OCI-LY7 (cell line): ENCODE data around the gene TELO2.

Experiments used
- EZH2phosphoT487 ChIP-seq: fragments of 200-600 bp; sonication (generic); IDR thresholded peaks from 2 replicates; pipeline ENCODE4 v1.6.1; 2018; ENCODE audit warnings: low read depth, borderline replicate concordance, mild to moderate bottlenecking, mixed run types, antibody characterized with exemption, low read length, moderate library complexity, mixed read lengths
- TF ChIP-seq, protein P1 (sequence below): fragments of 200-600 bp; sonication (generic); conservative IDR thresholded peaks from 2 replicates; pipeline ENCODE4 v1.5.1; 2014; ENCODE audit warnings: mild to moderate bottlenecking, antibody characterized with exemption, low read length, moderate library complexity, mixed read lengths

DNA sequence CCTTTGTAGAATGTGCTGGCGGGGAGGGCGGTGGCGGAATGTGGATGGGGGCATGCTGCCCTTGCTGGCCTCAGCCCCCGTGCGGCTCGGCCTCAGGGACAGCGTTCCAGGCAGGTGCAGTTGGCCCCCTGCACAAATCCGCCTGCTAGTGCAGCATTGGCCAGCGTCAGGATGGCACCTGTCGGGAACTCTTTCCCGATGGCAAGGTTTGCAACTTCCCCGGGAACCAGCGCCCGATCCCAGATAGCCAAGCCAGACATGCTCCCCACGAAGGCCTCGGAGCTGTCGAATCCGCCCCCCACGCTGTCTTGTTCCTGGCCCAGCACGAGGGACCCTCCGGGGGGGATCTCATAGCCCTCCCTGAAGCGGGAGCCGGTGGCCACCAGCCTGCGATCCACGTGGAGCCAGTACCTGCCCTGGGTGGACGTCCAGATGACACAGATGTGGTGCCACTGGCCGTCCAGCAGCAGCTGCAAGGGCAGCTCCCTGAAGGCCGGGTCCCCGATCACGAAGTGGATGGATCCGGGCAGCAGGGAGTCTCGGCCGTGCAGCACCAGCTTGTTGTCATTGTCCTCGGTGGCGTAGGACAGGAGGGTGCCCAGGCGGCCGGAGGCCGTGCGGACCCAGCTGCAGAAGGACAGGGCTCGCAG, 7.2 kb upstream of the TELO2 start:
- TF ChIP-seq, protein P1, sequence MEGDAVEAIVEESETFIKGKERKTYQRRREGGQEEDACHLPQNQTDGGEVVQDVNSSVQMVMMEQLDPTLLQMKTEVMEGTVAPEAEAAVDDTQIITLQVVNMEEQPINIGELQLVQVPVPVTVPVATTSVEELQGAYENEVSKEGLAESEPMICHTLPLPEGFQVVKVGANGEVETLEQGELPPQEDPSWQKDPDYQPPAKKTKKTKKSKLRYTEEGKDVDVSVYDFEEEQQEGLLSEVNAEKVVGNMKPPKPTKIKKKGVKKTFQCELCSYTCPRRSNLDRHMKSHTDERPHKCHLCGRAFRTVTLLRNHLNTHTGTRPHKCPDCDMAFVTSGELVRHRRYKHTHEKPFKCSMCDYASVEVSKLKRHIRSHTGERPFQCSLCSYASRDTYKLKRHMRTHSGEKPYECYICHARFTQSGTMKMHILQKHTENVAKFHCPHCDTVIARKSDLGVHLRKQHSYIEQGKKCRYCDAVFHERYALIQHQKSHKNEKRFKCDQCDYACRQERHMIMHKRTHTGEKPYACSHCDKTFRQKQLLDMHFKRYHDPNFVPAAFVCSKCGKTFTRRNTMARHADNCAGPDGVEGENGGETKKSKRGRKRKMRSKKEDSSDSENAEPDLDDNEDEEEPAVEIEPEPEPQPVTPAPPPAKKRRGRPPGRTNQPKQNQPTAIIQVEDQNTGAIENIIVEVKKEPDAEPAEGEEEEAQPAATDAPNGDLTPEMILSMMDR = no peak
- TF ChIP-seq EZH2phosphoT487 = no peak
